Fibroblast of the aortic adventitia (primary cell): Measurements from ENCODE around the gene GNAO1. TPM values are rescaled to one million over a fixed set of nuclear protein-coding genes. Genes with fewer than 3 reads are reported as not detected.

Experiments
- DNase-seq: peaks from one replicate; pipeline ENCODE4 v3.0.0-alpha.2; 2010; ENCODE audit warnings: low read depth
- H3K4me3 ChIP-seq: 2 replicates; pipeline ENCODE4 v1.5.1; 2011; ENCODE audit warnings: low read depth, mild to moderate bottlenecking, control low read depth, low read length, moderate library complexity
- CTCF ChIP-seq: IDR thresholded peaks from 2 replicates; pipeline ENCODE4 v1.5.1; 2011; ENCODE audit warnings: mild to moderate bottlenecking, low read length, control low read depth, inconsistent platforms; ENCODE audit not compliant: insufficient read depth
- total RNA-seq: library from RNA; depleted of rRNA; stranded (reverse); fragments of >200 nt; gene quantifications from 2 replicates; pipeline ENCODE4 v1.2.3, GENCODE V29; 2012; ENCODE audit warnings: low replicate concordance

Gene GNAO1
- total RNA-seq, 1 donor, result 0.09 TPM

DNA sequence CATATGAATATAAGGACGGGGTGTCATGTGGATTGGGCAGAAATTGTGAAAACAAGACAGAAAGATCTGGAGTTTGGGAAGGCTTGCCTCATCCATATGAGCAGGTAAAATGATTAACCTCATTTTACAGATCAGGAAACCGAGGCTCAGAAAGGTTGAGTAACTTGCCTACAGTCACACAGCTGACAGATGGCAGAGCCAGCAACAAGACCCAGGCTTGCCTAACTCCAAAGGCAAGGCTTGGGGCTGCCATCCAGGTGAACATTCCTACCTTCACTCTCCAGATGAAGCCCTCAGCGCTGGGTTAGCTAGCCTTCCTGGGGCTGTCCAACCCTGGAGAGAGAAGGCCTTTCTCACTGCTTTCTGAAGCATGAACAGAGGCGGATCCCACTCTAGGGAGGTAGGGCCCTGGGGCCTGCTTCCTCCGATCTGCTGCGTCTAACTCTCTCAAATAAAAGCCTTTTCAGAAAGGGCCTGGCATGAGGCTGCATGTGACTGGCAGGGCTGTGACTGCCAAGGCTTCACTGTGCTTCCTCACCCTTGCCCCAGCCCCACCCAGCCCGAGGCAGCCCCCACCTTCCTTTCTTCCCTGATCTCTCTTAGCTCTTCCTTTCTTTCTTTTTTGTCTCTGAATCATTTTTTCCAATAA, 107.8 kb downstream of the GNAO1 start:
- H3K4me3 ChIP-seq, result no peak overlapping the region
- DNase-seq, result no peak
- no peak for TF ChIP-seq CTCF

- DNase-seq, result no peak
- H3K4me3 ChIP-seq, result no peak overlapping the region
- no peak for TF ChIP-seq CTCF
Measured at GRCh38 chr16:56300242-56300623, 108.9 kb downstream of the GNAO1 start.

DNA sequence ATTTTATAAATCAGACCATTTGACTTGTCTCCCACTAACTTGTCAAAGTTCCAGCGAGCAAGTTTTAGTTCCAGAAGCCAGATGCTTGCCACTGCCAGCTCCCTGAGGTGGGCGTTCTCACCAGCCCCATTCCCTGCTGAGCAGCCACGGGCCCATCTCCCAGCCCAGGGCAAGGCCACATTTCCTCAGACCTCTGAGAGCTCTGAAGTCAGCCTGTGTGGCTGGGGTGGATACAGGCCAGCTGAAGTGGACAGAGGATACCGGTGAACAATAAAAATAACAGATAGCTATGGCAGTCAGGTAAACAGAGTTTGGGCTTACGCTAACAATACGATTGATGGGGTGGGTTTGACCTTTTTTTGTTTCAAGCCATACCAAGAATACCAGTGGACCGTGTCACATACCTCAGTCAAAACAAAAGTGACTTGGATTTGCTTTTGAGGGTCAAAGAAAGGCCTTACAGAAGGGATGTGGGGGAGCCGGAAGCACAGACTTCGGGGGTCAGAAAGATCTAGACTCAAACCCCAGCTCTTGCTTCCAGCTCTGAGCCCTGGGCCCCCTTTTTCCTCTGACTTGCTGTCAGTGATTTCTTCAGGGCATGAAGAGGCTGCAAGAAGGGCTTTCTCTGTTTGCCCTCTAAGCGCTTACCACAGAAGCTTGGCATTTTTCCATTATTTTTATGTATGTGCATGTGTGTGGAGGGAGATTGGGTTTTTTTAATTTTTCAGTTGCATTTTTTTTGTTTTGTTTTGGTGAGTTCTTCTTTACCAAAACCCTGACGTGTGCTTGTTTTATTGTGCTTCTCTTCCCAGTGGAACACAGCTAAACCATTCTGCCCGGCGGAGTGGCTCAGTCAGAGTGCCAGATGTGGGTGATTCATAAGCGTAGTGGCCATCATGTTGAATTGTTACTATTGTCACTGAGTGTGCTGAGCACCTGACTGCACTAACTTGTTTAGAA, 109.9 kb downstream of the GNAO1 start:
- H3K4me3 ChIP-seq, result no peak overlapping the region
- DNase-seq, result peak; percentile 27
- no peak for TF ChIP-seq CTCF

GRCh38 chr16:56302506-56302905, 111.2 kb downstream of the GNAO1 start:
- no peak for TF ChIP-seq CTCF
- H3K4me3 ChIP-seq, result no peak overlapping the region
- no peak for DNase-seq

DNA sequence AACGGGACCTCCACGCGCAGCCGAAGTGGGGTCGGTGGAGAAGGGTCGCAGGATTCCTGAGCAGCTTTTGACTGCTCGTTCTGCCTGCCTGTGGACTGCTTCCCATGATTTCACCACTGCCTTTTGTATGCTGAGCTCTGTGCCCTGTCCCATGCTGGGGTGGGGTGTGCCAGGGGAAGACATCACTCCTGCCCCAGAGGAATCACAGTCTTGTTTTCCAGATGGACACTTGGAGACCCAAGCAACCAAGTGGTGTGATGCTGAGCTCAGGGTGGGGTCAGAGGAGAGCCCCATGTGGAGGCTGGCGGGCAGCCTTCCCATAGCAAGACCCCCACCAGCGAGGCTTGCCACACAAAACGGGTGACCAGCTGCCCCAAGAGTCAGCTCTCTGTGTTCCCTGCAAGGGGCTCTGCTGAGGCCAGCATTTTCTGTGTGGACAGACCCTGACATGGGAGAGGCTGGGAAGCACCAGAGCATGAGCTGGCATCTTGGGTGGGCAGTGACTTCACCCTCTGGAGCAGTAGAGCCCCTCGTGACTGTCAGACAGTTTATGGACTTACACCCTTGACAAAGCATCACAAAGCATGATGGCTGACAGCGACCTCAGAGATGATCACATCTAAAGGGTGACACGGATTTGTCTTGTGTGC, 111.9 kb downstream of the GNAO1 start:
- TF ChIP-seq CTCF, result no peak
- DNase-seq, result no peak
- no peak overlapping the region for H3K4me3 ChIP-seq

- no peak overlapping the region for H3K4me3 ChIP-seq
- no peak for DNase-seq
- no peak for TF ChIP-seq CTCF
Measured at GRCh38 chr16:56303880-56304279, 112.6 kb downstream of the GNAO1 start.
